Measurements from ENCODE around the gene RETSAT.

The RETSAT gene

GRCh38 chr2:85400023-85400422, 45.7 kb upstream of the RETSAT start (continued):
- no peak for TF ChIP-seq ZNF580 (tag by site-specific recombination; IDR thresholded peaks at IDR 0.05)
- no peak for TF ChIP-seq ZNF549 (tag by site-specific recombination; IDR thresholded peaks at IDR 0.05)
- TF ChIP-seq ZNF776 (tag by site-specific recombination; IDR thresholded peaks at IDR 0.05; ENCODE audit: borderline replicate concordance): no peak
- no peak for TF ChIP-seq ZNF274 (IDR thresholded peaks at IDR 0.05; ENCODE audit: low read length)
- no peak for TF ChIP-seq ZNF274 (tag by site-specific recombination; IDR thresholded peaks at IDR 0.05; ENCODE audit: borderline replicate concordance)
- no peak for TF ChIP-seq ZNF341 (tag by site-specific recombination; IDR thresholded peaks at IDR 0.05; ENCODE audit: low read depth)

- H3K36me3 ChIP-seq (ENCODE audit: control insufficient read depth in 2 of 2, insufficient read depth in 1 of 2, low read length in 2 of 2): no peaks in the 10 kb centered on the region
- H3K4me3 ChIP-seq (ENCODE audit: low read depth, low read length): no peak overlapping the region
- CTCF ChIA-PET: interaction anchor here (0.8 kb wide), 1 partner anchor 8 kb away, joined by 3 read pairs; no protein-coding TSS in a partner anchor
- H3K4me1 ChIP-seq (ENCODE audit: control insufficient read depth, insufficient read depth, low read length): no peaks in the 10 kb centered on the region
- POLR2A ChIA-PET: interaction anchor here (0.5 kb wide), 1 partner anchor 12 kb away, joined by 7 read pairs; no protein-coding TSS in a partner anchor
- H3K27ac ChIP-seq (ENCODE audit: extremely low read depth, low read depth, low read length): no peak overlapping the region
- H3K9me3 ChIP-seq (ENCODE audit: control insufficient read depth, insufficient read depth, low read depth, low read length): no peaks in the 10 kb centered on the region
- TF ChIP-seq ZNF112 (tag by site-specific recombination; IDR thresholded peaks at IDR 0.05) (no peak), ZNF18 (tag by site-specific recombination; IDR thresholded peaks at IDR 0.05) (no peak), ZBTB6 (tag by site-specific recombination; IDR thresholded peaks at IDR 0.05) (no peak), ZNF433 (tag by site-specific recombination; IDR thresholded peaks at IDR 0.05; ENCODE audit: low read depth) (no peak), ZNF670 (tag by site-specific recombination; IDR thresholded peaks at IDR 0.05; ENCODE audit: low read depth) (no peak), ZNF2 (tag by site-specific recombination; IDR thresholded peaks at IDR 0.05) (no peak), ZBTB44 (tag by site-specific recombination; IDR thresholded peaks at IDR 0.05) (no peak), FEZF1 (tag by site-specific recombination; IDR thresholded peaks at IDR 0.05) (no peak), ZNF600 (tag by site-specific recombination; IDR thresholded peaks at IDR 0.05) (no peak), KLF10 (tag by site-specific recombination; IDR thresholded peaks at IDR 0.05) (no peak), ZNF146 (tag by site-specific recombination; IDR thresholded peaks at IDR 0.05) (no peak), GFI1B (tag by site-specific recombination; IDR thresholded peaks at IDR 0.05) (no peak)
Observed at GRCh38 chr2:85399183-85399455, 44.8 kb upstream of the RETSAT start.

GRCh38 chr2:85398426-85399182, 44.3 kb upstream of the RETSAT start:
- ChIA-PET CTCF (interaction anchor here (0.5 to 0.8 kb wide), 2 partner anchors 8 to 21 kb away, joined by 3 read pairs; no protein-coding TSS in a partner anchor), POLR2A (interaction anchor here (0.5 kb wide), 1 partner anchor 11 kb away, joined by 7 read pairs; no protein-coding TSS in a partner anchor)
- Histone ChIP-seq H3K36me3 (ENCODE audit: control insufficient read depth in 2 of 2, insufficient read depth in 1 of 2, low read length in 2 of 2) (no peaks in the 10 kb centered on the region), H3K4me3 (ENCODE audit: low read depth, low read length) (no peak overlapping the region), H3K27ac (ENCODE audit: extremely low read depth, low read depth, low read length) (no peak overlapping the region), H3K9me3 (ENCODE audit: control insufficient read depth, insufficient read depth, low read depth, low read length) (no peaks in the 10 kb centered on the region), H3K4me1 (ENCODE audit: control insufficient read depth, insufficient read depth, low read length) (no peaks in the 10 kb centered on the region)
- TF ChIP-seq ZNF157 (tag by site-specific recombination; IDR thresholded peaks at IDR 0.05) (no peak), ZFHX2 (tag by site-specific recombination; conservative IDR thresholded peaks at IDR 0.05) (peak; percentile 42)

Data from HEK293 (cell line).